Spinal cord (tissue), 10 donors: ENCODE results near the gene PDE8A. TPM values are rescaled to one million over a fixed set of nuclear protein-coding genes. Genes with fewer than 3 reads are reported as not detected.

Source experiments
- DNase-seq, 6 donors: peaks; one replicate each; pipeline versions ENCODE4 v3.0.0 to v3.0.0-alpha.2; 2013 to 2015; ENCODE audit warnings: low spot score in 6 of 6, low read depth in 4 of 6
- H3K27ac ChIP-seq: one replicate; pipeline ENCODE4 v1.5.1; 2013; ENCODE audit warnings: low read depth, low read length, control low read depth
- H3K27me3 ChIP-seq: one replicate; pipeline ENCODE4 v1.6.1; 2013; ENCODE audit warnings: low read length; ENCODE audit not compliant: control insufficient read depth, insufficient read depth
- H3K36me3 ChIP-seq: one replicate; pipeline ENCODE4 v1.6.1; 2013; ENCODE audit warnings: low read length; ENCODE audit not compliant: control insufficient read depth, insufficient read depth
- H3K4me1 ChIP-seq: one replicate; pipeline ENCODE4 v1.6.1; 2013; ENCODE audit warnings: low read length; ENCODE audit not compliant: control insufficient read depth, insufficient read depth
- H3K4me3 ChIP-seq: one replicate; pipeline ENCODE4 v1.5.1; 2013; ENCODE audit warnings: low read depth, low read length, control low read depth
- H3K9me3 ChIP-seq: one replicate; pipeline ENCODE4 v1.6.1; 2013; ENCODE audit warnings: low read length; ENCODE audit not compliant: control insufficient read depth, insufficient read depth
- WGBS: methylation state at CpG from one replicate; pipeline ENCODE4 v1.1.5; 2013; ENCODE audit warnings: missing lambda C conversion rate; ENCODE audit not compliant: insufficient coverage; 5-methylcytosine and 5-hydroxymethylcytosine counted together
- polyA plus RNA-seq, 2 donors: library from polyadenylated mRNA; unstranded; fragments of 120-200 nt; gene quantifications; one replicate each; pipeline ENCODE4 v1.2.1, GENCODE V29; 2013; ENCODE audit not compliant: insufficient read length in 2 of 2
- total RNA-seq, 2 donors: library from RNA; depleted of rRNA in 1 of 2; stranded (reverse); fragments of 120-200 nt in 1 of 2; fragments of >200 nt in 1 of 2; gene quantifications; one replicate each; pipeline versions ENCODE4 v1.2.3 to v1.2.4, GENCODE V29; 2013 to 2014
- donor health status: healthy.

The PDE8A gene
- total and polyA plus RNA-seq, 4 donors: 19.9 to 72.9 (median 40.0) TPM

GRCh38 chr15:85026304-85027032 lies 44.8 kb downstream of the PDE8A start:
- no peaks in the 10 kb centered on the region for H3K4me1 ChIP-seq
- no peak for DNase-seq
- no peak overlapping the region for H3K4me3 ChIP-seq
- no CpG with 5 or more reads among the region's 2 CpGs for WGBS
- H3K27ac ChIP-seq: no peak overlapping the region
- H3K36me3 ChIP-seq: no peaks in the 10 kb centered on the region
- H3K27me3 ChIP-seq: no peaks in the 10 kb centered on the region
- no peaks in the 10 kb centered on the region for H3K9me3 ChIP-seq

- Histone ChIP-seq H3K27me3 (no peaks in the 10 kb centered on the region), H3K36me3 (no peaks in the 10 kb centered on the region), H3K9me3 (no peaks in the 10 kb centered on the region), H3K27ac (no peak overlapping the region), H3K4me3 (no peak overlapping the region), H3K4me1 (no peaks in the 10 kb centered on the region)
- no peak for DNase-seq
Measured at GRCh38 chr15:85027033-85027380, 45.4 kb downstream of the PDE8A start.

GRCh38 chr15:85027421-85027820 lies 45.8 kb downstream of the PDE8A start:
- Histone ChIP-seq H3K4me1 (no peaks in the 10 kb centered on the region), H3K9me3 (no peaks in the 10 kb centered on the region), H3K4me3 (no peak overlapping the region), H3K27ac (no peak overlapping the region), H3K27me3 (no peaks in the 10 kb centered on the region), H3K36me3 (no peaks in the 10 kb centered on the region)
- DNase-seq: no peak
- WGBS: no CpG with 5 or more reads among the region's 4 CpGs

GRCh38 chr15:85028416-85028815 lies 46.8 kb downstream of the PDE8A start:
- no peaks in the 10 kb centered on the region for H3K36me3 ChIP-seq
- no peaks in the 10 kb centered on the region for H3K27me3 ChIP-seq
- no peak overlapping the region for H3K4me3 ChIP-seq
- no peaks in the 10 kb centered on the region for H3K9me3 ChIP-seq
- H3K4me1 ChIP-seq: no peaks in the 10 kb centered on the region
- no peak for DNase-seq
- 100% methylated on average over 2 of the region's 6 CpGs for WGBS
- no peak overlapping the region for H3K27ac ChIP-seq

- no peaks in the 10 kb centered on the region for H3K27me3 ChIP-seq
- H3K27ac ChIP-seq: no peak overlapping the region
- H3K9me3 ChIP-seq: no peaks in the 10 kb centered on the region
- no peaks in the 10 kb centered on the region for H3K4me1 ChIP-seq
- H3K4me3 ChIP-seq: no peak overlapping the region
- no peak for DNase-seq
- WGBS: 80% methylated on average over 1 of the region's 5 CpGs
- H3K36me3 ChIP-seq: no peaks in the 10 kb centered on the region
Measured at GRCh38 chr15:85029221-85029620, 47.6 kb downstream of the PDE8A start.

- WGBS: no CpG with 5 or more reads among the region's 1 CpG
- Histone ChIP-seq H3K27me3 (no peaks in the 10 kb centered on the region), H3K9me3 (no peaks in the 10 kb centered on the region), H3K36me3 (no peaks in the 10 kb centered on the region), H3K4me1 (no peaks in the 10 kb centered on the region), H3K4me3 (no peak overlapping the region), H3K27ac (no peak overlapping the region)
- no peak for DNase-seq
Measured at GRCh38 chr15:85030301-85030929, 48.8 kb downstream of the PDE8A start.

- Histone ChIP-seq H3K9me3 (no peaks in the 10 kb centered on the region), H3K4me1 (no peaks in the 10 kb centered on the region), H3K4me3 (no peak overlapping the region), H3K27me3 (no peaks in the 10 kb centered on the region), H3K27ac (no peak overlapping the region), H3K36me3 (no peaks in the 10 kb centered on the region)
- 86% methylated on average over 5 of the region's 6 CpGs for WGBS
- DNase-seq: no peak
Measured at GRCh38 chr15:85031086-85031943, 49.7 kb downstream of the PDE8A start.

GRCh38 chr15:85031944-85032558 lies 50.4 kb downstream of the PDE8A start:
- DNase-seq: no peak
- no peaks in the 10 kb centered on the region for H3K9me3 ChIP-seq
- no peaks in the 10 kb centered on the region for H3K36me3 ChIP-seq
- no peaks in the 10 kb centered on the region for H3K27me3 ChIP-seq
- no peak overlapping the region for H3K27ac ChIP-seq
- H3K4me3 ChIP-seq: no peak overlapping the region
- WGBS: 40% methylated on average over 1 of the region's 2 CpGs
- H3K4me1 ChIP-seq: no peaks in the 10 kb centered on the region

GRCh38 chr15:85033148-85033547 lies 51.5 kb downstream of the PDE8A start:
- Histone ChIP-seq H3K4me3 (no peak overlapping the region), H3K9me3 (no peaks in the 10 kb centered on the region), H3K36me3 (no peaks in the 10 kb centered on the region), H3K27ac (no peak overlapping the region), H3K27me3 (no peaks in the 10 kb centered on the region), H3K4me1 (no peaks in the 10 kb centered on the region)
- 50% methylated on average over 1 of the region's 1 CpG for WGBS
- no peak for DNase-seq
